Effector memory CD4-positive, alpha-beta T cell (primary cell): ENCODE results near the gene GPR176.
A peak's percentile ranks its signal among the peaks of the same experiment; 100 is the strongest.

Experiments
- DNase-seq, 3 donors: peaks; one replicate each; pipeline ENCODE4 v3.0.0-alpha.2; 2020
- H3K27ac ChIP-seq: 2 replicates; pipeline ENCODE4 v1.7.0; 2013; ENCODE audit warnings: mild to moderate bottlenecking, low read length, moderate library complexity; ENCODE audit not compliant: insufficient read depth, poor library complexity, severe bottlenecking
- H3K27me3 ChIP-seq: replicated peaks from 2 replicates; pipeline ENCODE4 v1.7.0; 2013; ENCODE audit warnings: mild to moderate bottlenecking, low read length; ENCODE audit not compliant: insufficient read depth, control insufficient read depth, poor library complexity, severe bottlenecking
- H3K36me3 ChIP-seq: 2 replicates; pipeline ENCODE4 v1.7.0; 2013; ENCODE audit warnings: mild to moderate bottlenecking, low read length, moderate library complexity; ENCODE audit not compliant: control insufficient read depth, insufficient read depth
- H3K4me1 ChIP-seq: 2 replicates; pipeline ENCODE4 v1.7.0; 2013; ENCODE audit warnings: low read length, mild to moderate bottlenecking; ENCODE audit not compliant: control insufficient read depth, insufficient read depth, poor library complexity, severe bottlenecking
- H3K4me3 ChIP-seq: 2 replicates; pipeline ENCODE4 v1.7.0; 2013; ENCODE audit warnings: low read length, low read depth, mild to moderate bottlenecking; ENCODE audit not compliant: insufficient read depth, poor library complexity, severe bottlenecking
- H3K9me3 ChIP-seq: 2 replicates; pipeline ENCODE4 v1.7.0; 2013; ENCODE audit warnings: mild to moderate bottlenecking, low read length, moderate library complexity; ENCODE audit not compliant: control insufficient read depth

The GPR176 gene

GRCh38 chr15:39937696-39938095 is 17.6 kb upstream of the GPR176 start:
- Histone ChIP-seq H3K27ac (no peak overlapping the region), H3K4me1 (peaks cover 7% of the 10 kb centered on the region), H3K9me3 (no peaks in the 10 kb centered on the region), H3K27me3 (no peaks in the 10 kb centered on the region), H3K4me3 (no peak overlapping the region), H3K36me3 (peaks cover 9% of the 10 kb centered on the region)
- no peak for DNase-seq

GRCh38 chr15:39936681-39937080 is 16.6 kb upstream of the GPR176 start:
- peaks cover 7% of the 10 kb centered on the region for H3K36me3 ChIP-seq
- H3K4me1 ChIP-seq: peaks cover 7% of the 10 kb centered on the region
- no peak for DNase-seq
- no peaks in the 10 kb centered on the region for H3K9me3 ChIP-seq
- H3K27ac ChIP-seq: no peak overlapping the region
- H3K4me3 ChIP-seq: no peak overlapping the region
- no peaks in the 10 kb centered on the region for H3K27me3 ChIP-seq

- DNase-seq: no peak
- H3K27me3 ChIP-seq: no peaks in the 10 kb centered on the region
- peaks cover 4% of the 10 kb centered on the region for H3K36me3 ChIP-seq
- H3K27ac ChIP-seq: no peak overlapping the region
- no peaks in the 10 kb centered on the region for H3K9me3 ChIP-seq
- H3K4me3 ChIP-seq: no peak overlapping the region
- H3K4me1 ChIP-seq: peaks cover 7% of the 10 kb centered on the region
These were observed 16.1 kb upstream of the GPR176 start for GRCh38 chr15:39936187-39936586.

GRCh38 chr15:39935241-39935640 is 15.2 kb upstream of the GPR176 start:
- Histone ChIP-seq H3K9me3 (no peaks in the 10 kb centered on the region), H3K36me3 (no peaks in the 10 kb centered on the region), H3K4me1 (peaks cover 7% of the 10 kb centered on the region), H3K4me3 (no peak overlapping the region), H3K27me3 (no peaks in the 10 kb centered on the region), H3K27ac (no peak overlapping the region)
- no peak for DNase-seq

GRCh38 chr15:39934397-39935071 is 14.5 kb upstream of the GPR176 start:
- peak overlapping the region; percentile 57 for H3K27ac ChIP-seq
- DNase-seq: no peak

GRCh38 chr15:39931615-39932014 is 11.5 kb upstream of the GPR176 start:
- Histone ChIP-seq H3K9me3 (no peaks in the 10 kb centered on the region), H3K4me1 (peaks cover 7% of the 10 kb centered on the region), H3K27me3 (no peaks in the 10 kb centered on the region), H3K4me3 (no peak overlapping the region), H3K36me3 (no peaks in the 10 kb centered on the region), H3K27ac (no peak overlapping the region)
- no peak for DNase-seq

More at GRCh38 chr15:39934397-39935071, 14.5 kb upstream of the GPR176 start:
- no peaks in the 10 kb centered on the region for H3K9me3 ChIP-seq
- H3K4me3 ChIP-seq: peak overlapping the region; percentile 70
- no peaks in the 10 kb centered on the region for H3K27me3 ChIP-seq
- peaks cover 7% of the 10 kb centered on the region for H3K4me1 ChIP-seq
- no peaks in the 10 kb centered on the region for H3K36me3 ChIP-seq

GRCh38 chr15:39926526-39926925 is 6.5 kb upstream of the GPR176 start:
- no peak overlapping the region for H3K27ac ChIP-seq
- H3K9me3 ChIP-seq: no peaks in the 10 kb centered on the region
- no peaks in the 10 kb centered on the region for H3K4me1 ChIP-seq
- no peak overlapping the region for H3K4me3 ChIP-seq
- H3K27me3 ChIP-seq: no peaks in the 10 kb centered on the region
- DNase-seq: no peak
- no peaks in the 10 kb centered on the region for H3K36me3 ChIP-seq

GRCh38 chr15:39925112-39925842 is 5.2 kb upstream of the GPR176 start:
- no peaks in the 10 kb centered on the region for H3K36me3 ChIP-seq
- H3K4me3 ChIP-seq: no peak overlapping the region
- no peaks in the 10 kb centered on the region for H3K9me3 ChIP-seq
- no peak for DNase-seq
- peaks cover 2% of the 10 kb centered on the region for H3K27me3 ChIP-seq
- peaks cover 9% of the 10 kb centered on the region for H3K4me1 ChIP-seq
- no peak overlapping the region for H3K27ac ChIP-seq

GRCh38 chr15:39924437-39924836 is 4.4 kb upstream of the GPR176 start:
- peaks cover 17% of the 10 kb centered on the region for H3K4me1 ChIP-seq
- H3K36me3 ChIP-seq: no peaks in the 10 kb centered on the region
- H3K9me3 ChIP-seq: no peaks in the 10 kb centered on the region
- peaks cover 10% of the 10 kb centered on the region for H3K27me3 ChIP-seq
- H3K27ac ChIP-seq: no peak overlapping the region
- H3K4me3 ChIP-seq: no peak overlapping the region
- no peak for DNase-seq

GRCh38 chr15:39922462-39923092 is 2.5 kb upstream of the GPR176 start:
- Histone ChIP-seq H3K27ac (no peak overlapping the region), H3K27me3 (peaks cover 25% of the 10 kb centered on the region), H3K4me3 (no peak overlapping the region), H3K9me3 (no peaks in the 10 kb centered on the region), H3K36me3 (no peaks in the 10 kb centered on the region), H3K4me1 (peaks cover 19% of the 10 kb centered on the region)
- no peak for DNase-seq
